ENCODE measurements around the gene STK24.

Gene STK24

DNA sequence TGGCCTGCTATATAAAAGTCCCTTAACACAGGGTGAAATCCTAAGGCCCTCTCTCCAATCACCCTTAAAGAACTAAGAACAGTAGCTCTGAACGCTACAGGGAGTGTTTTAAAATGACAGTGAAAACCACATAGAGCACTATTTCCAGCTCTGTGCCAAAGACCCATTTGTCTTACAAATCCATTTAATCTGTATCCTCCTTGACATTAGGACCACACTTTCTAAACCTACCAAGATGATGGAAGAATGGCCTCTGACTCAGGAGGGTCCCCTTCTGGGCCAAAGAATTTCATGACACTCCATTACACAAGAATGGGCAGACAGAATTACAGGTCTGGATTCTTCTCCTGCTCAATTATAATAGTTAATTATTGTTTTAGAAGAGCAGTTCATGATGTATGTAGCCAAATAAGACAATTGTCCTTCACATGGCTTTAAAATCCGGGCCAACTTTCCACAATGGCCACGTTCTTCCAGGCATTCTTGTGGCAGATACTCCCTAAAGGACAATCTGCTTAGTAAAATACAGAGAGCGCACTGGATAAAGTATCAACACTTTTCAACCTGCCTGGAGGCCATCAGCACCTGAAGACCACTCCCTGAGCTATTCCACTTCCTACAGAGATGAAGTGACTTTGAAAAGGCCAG, 61.0 kb downstream of the STK24 start:
- Histone ChIP-seq H3F3A (ENCODE audit: control insufficient read depth, insufficient read depth) (no peaks in the 10 kb centered on the region), H3K27me3 (ENCODE audit: control insufficient read depth, low read length) (no peaks in the 10 kb centered on the region), H3K9me3 (ENCODE audit: control insufficient read depth, insufficient read depth, low read length) (no peaks in the 10 kb centered on the region), H3K36me3 (ENCODE audit: control insufficient read depth, low read length) (peaks cover 64% of the 10 kb centered on the region), H3K9me2 (replicated peaks; ENCODE audit: control insufficient read depth, low read length) (no peaks in the 10 kb centered on the region), H3K27ac (ENCODE audit: low read depth, low read length) (no peak overlapping the region), H3K4me3 (ENCODE audit: low read length) (no peak overlapping the region), H4K20me1 (ENCODE audit: control insufficient read depth, insufficient read depth, low read depth, low read length) (peaks cover 29% of the 10 kb centered on the region), H3K4me1 (ENCODE audit: control insufficient read depth, low read length) (peaks cover 3% of the 10 kb centered on the region; the same call in 1 of the 2 replicates), H3K4me2 (ENCODE audit: low read length) (no peak overlapping the region), H3K79me2 (ENCODE audit: control insufficient read depth, low read length) (peaks cover 99% of the 10 kb centered on the region)
- TF ChIP-seq EZH2phosphoT487 (IDR thresholded peaks at IDR 0.05; ENCODE audit: borderline replicate concordance, low read length) = no peak
- TF ChIP-seq, protein P1, sequence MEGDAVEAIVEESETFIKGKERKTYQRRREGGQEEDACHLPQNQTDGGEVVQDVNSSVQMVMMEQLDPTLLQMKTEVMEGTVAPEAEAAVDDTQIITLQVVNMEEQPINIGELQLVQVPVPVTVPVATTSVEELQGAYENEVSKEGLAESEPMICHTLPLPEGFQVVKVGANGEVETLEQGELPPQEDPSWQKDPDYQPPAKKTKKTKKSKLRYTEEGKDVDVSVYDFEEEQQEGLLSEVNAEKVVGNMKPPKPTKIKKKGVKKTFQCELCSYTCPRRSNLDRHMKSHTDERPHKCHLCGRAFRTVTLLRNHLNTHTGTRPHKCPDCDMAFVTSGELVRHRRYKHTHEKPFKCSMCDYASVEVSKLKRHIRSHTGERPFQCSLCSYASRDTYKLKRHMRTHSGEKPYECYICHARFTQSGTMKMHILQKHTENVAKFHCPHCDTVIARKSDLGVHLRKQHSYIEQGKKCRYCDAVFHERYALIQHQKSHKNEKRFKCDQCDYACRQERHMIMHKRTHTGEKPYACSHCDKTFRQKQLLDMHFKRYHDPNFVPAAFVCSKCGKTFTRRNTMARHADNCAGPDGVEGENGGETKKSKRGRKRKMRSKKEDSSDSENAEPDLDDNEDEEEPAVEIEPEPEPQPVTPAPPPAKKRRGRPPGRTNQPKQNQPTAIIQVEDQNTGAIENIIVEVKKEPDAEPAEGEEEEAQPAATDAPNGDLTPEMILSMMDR (IDR thresholded peaks at IDR 0.05; ENCODE audit: low read depth, low read length, poor library complexity, severe bottlenecking) = no peak

DNA sequence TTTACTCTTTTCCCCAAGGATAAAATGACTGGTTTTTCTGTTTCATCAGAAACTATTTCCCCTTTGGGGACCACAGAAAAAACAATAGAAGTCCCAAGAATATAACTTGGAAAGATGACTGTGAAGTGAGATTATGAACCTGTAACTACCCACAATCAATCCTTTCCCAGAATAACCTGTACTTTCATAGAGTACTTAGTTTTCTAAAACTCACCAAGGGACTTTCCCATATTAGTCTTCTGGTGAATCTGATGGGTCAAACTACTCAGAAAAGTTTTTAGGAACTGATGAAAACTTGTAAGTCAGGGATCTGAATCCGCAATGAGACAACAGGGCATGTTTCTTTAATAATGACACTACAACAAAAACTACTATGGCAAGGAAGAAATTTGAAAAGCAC, 62.6 kb downstream of the STK24 start:
- no peak overlapping the region for H3K4me2 ChIP-seq (ENCODE audit: low read length)
- H3F3A ChIP-seq (ENCODE audit: control insufficient read depth, insufficient read depth) = 0 out of 2 replicates have a peak, but pooled peaks cover 2% of the 10 kb centered on the region
- peaks cover 99% of the 10 kb centered on the region for H3K79me2 ChIP-seq (ENCODE audit: control insufficient read depth, low read length)
- no peaks in the 10 kb centered on the region for H3K27me3 ChIP-seq (ENCODE audit: control insufficient read depth, low read length)
- H3K27ac ChIP-seq (ENCODE audit: low read depth, low read length) = no peak overlapping the region
- no peak overlapping the region for H3K4me3 ChIP-seq (ENCODE audit: low read length)
- H3K36me3 ChIP-seq (ENCODE audit: control insufficient read depth, low read length) = peaks cover 58% of the 10 kb centered on the region
- TF ChIP-seq EZH2phosphoT487 (IDR thresholded peaks at IDR 0.05; ENCODE audit: borderline replicate concordance, low read length) = no peak
- TF ChIP-seq, protein P1 (IDR thresholded peaks at IDR 0.05; ENCODE audit: low read depth, low read length, poor library complexity, severe bottlenecking) = no peak
- peaks cover 12% of the 10 kb centered on the region for H3K4me1 ChIP-seq (ENCODE audit: control insufficient read depth, low read length)
- no peaks in the 10 kb centered on the region for H3K9me2 ChIP-seq (replicated peaks; ENCODE audit: control insufficient read depth, low read length)
- H4K20me1 ChIP-seq (ENCODE audit: control insufficient read depth, insufficient read depth, low read depth, low read length) = peaks cover 36% of the 10 kb centered on the region
- H3K9me3 ChIP-seq (ENCODE audit: control insufficient read depth, insufficient read depth, low read length) = no peaks in the 10 kb centered on the region

DNA sequence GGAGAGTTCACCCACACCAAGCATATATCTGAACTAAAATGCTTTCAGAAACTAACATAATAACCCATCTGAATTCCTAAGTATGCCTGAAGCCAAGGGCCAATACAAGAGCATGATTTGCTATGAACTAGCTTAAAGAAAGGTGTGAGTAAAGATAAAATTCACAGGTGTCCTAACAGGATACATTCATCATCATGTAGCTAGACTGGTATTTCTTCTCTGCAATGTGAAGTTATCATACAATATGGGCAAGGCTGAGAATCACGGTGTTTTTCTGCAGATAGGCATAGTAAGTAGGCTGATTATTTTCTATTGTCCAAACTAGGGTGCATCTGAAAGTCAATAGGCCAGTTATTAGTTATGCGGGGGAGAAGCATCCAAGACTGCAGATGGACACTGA, 63.1 kb downstream of the STK24 start:
- Histone ChIP-seq H3K4me1 (ENCODE audit: control insufficient read depth, low read length) (peaks cover 12% of the 10 kb centered on the region), H3F3A (ENCODE audit: control insufficient read depth, insufficient read depth) (0 out of 2 replicates have a peak, but pooled peaks cover 2% of the 10 kb centered on the region), H3K9me2 (replicated peaks; ENCODE audit: control insufficient read depth, low read length) (no peaks in the 10 kb centered on the region), H4K20me1 (ENCODE audit: control insufficient read depth, insufficient read depth, low read depth, low read length) (peaks cover 35% of the 10 kb centered on the region), H3K4me2 (ENCODE audit: low read length) (no peak overlapping the region), H3K36me3 (ENCODE audit: control insufficient read depth, low read length) (peaks cover 56% of the 10 kb centered on the region), H3K27ac (ENCODE audit: low read depth, low read length) (no peak overlapping the region), H3K4me3 (ENCODE audit: low read length) (no peak overlapping the region), H3K27me3 (ENCODE audit: control insufficient read depth, low read length) (no peaks in the 10 kb centered on the region), H3K9me3 (ENCODE audit: control insufficient read depth, insufficient read depth, low read length) (no peaks in the 10 kb centered on the region), H3K79me2 (ENCODE audit: control insufficient read depth, low read length) (peaks cover 99% of the 10 kb centered on the region)
- TF ChIP-seq EZH2phosphoT487 (IDR thresholded peaks at IDR 0.05; ENCODE audit: borderline replicate concordance, low read length) = no peak
- TF ChIP-seq, protein P1 (IDR thresholded peaks at IDR 0.05; ENCODE audit: low read depth, low read length, poor library complexity, severe bottlenecking) = no peak
